HuH-7.5 (cell line): ENCODE measurements around the gene SOSTDC1.
"Not testable (repeated sequence)": the region's sequence is repeated elsewhere in the genome, so short reads cannot be mapped to it uniquely, and the experiment has no call there.

Experiments used
- DNase-seq: peaks from one replicate; pipeline ENCODE4 v3.0.0; 2011; ENCODE audit warnings: low spot score

The SOSTDC1 gene

GRCh38 chr7:16465469-16466361 lies at the start of gene SOSTDC1:
TSS of gene SOSTDC1 (minus strand) at chr7:16465738. CDS start at chr7:16465668, 70 bp downstream.
- no peak for DNase-seq

GRCh38 chr7:16514729-16515128 lies 49.2 kb upstream of the SOSTDC1 start:
- DNase-seq, result no peak

GRCh38 chr7:16514271-16514670 lies 48.7 kb upstream of the SOSTDC1 start:
- no peak for DNase-seq

GRCh38 chr7:16512097-16512496 lies 46.6 kb upstream of the SOSTDC1 start:
- no peak for DNase-seq

GRCh38 chr7:16511314-16511713 lies 45.8 kb upstream of the SOSTDC1 start:
- no peak for DNase-seq

GRCh38 chr7:16509829-16510228 lies 44.3 kb upstream of the SOSTDC1 start:
- DNase-seq, result no peak

- not testable (repeated sequence) for DNase-seq
Measured at GRCh38 chr7:16506422-16506821, 40.9 kb upstream of the SOSTDC1 start.

GRCh38 chr7:16504019-16504418 lies 38.5 kb upstream of the SOSTDC1 start:
- DNase-seq, result no peak

- no peak for DNase-seq
Measured at GRCh38 chr7:16502303-16502702, 36.8 kb upstream of the SOSTDC1 start.

GRCh38 chr7:16498122-16498521 lies 32.6 kb upstream of the SOSTDC1 start:
- no peak for DNase-seq

GRCh38 chr7:16494955-16495719 lies 29.6 kb upstream of the SOSTDC1 start:
- DNase-seq, result peak; percentile 18

- no peak for DNase-seq
Measured at GRCh38 chr7:16494551-16494950, 29.0 kb upstream of the SOSTDC1 start.

GRCh38 chr7:16493266-16493665 lies 27.7 kb upstream of the SOSTDC1 start:
- no peak for DNase-seq

- DNase-seq, result peak; percentile 31
Measured at GRCh38 chr7:16492513-16493062, 27.1 kb upstream of the SOSTDC1 start.

GRCh38 chr7:16491148-16491547 lies 25.6 kb upstream of the SOSTDC1 start:
- no peak for DNase-seq

GRCh38 chr7:16484453-16485158 lies 19.1 kb upstream of the SOSTDC1 start:
- no peak for DNase-seq

GRCh38 chr7:16479591-16479990 lies 14.1 kb upstream of the SOSTDC1 start:
- DNase-seq, result no peak

- no peak for DNase-seq
Measured at GRCh38 chr7:16479161-16479560, 13.6 kb upstream of the SOSTDC1 start.

- DNase-seq, result no peak
Measured at GRCh38 chr7:16471933-16472332, 6.4 kb upstream of the SOSTDC1 start.

- no peak for DNase-seq
Measured at GRCh38 chr7:16463949-16464715, 1.4 kb downstream of the SOSTDC1 start.

GRCh38 chr7:16463520-16463919 lies 2.0 kb downstream of the SOSTDC1 start:
- DNase-seq, result no peak
